Choroid plexus epithelial cell (primary cell): Measurements from ENCODE around the gene AADACL4.

Source experiments
- DNase-seq: peaks from one replicate; pipeline ENCODE4 v3.0.0-alpha.2; 2010; ENCODE audit warnings: low read depth
- H3K4me3 ChIP-seq: 2 replicates; pipeline ENCODE4 v1.5.1; 2011; ENCODE audit warnings: low read depth, mild to moderate bottlenecking, control low read depth, low read length, moderate library complexity
- TF ChIP-seq, protein P1 (sequence below): conservative IDR thresholded peaks from 2 replicates; pipeline ENCODE4 v1.5.1; 2011; ENCODE audit warnings: low read depth, mild to moderate bottlenecking, control low read depth, inconsistent platforms, low read length, moderate library complexity

Gene AADACL4

DNA sequence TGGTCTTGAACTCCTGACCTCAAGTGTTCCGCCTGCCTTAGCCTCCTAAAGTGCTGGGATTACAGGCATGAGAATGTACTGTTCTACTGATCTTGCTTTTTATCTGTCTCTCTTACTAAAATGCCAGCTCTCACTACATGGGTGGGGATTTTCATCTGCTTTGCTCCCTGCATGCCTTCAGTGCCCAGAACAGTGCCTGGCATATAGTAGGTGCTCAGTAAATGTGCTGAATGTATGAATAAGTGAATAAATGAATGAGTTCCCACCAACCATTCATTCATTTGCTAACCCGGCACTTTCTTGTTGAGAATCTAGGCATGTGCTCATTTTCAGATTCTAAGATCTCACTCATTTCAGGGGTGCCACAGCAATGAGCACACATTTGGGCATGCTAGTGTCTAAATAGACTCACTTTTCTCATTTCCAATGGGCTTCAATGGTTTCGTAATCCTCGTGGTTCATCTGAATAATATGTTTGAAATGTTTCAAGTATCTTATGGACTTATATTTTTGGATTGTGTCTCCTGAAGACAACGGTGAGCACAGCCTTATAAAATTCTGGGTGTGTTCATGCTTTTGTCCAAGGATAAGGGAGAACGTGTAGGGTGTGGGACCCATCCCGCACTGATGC lies 33.5 kb upstream of the AADACL4 start:
- TF ChIP-seq, protein P1, sequence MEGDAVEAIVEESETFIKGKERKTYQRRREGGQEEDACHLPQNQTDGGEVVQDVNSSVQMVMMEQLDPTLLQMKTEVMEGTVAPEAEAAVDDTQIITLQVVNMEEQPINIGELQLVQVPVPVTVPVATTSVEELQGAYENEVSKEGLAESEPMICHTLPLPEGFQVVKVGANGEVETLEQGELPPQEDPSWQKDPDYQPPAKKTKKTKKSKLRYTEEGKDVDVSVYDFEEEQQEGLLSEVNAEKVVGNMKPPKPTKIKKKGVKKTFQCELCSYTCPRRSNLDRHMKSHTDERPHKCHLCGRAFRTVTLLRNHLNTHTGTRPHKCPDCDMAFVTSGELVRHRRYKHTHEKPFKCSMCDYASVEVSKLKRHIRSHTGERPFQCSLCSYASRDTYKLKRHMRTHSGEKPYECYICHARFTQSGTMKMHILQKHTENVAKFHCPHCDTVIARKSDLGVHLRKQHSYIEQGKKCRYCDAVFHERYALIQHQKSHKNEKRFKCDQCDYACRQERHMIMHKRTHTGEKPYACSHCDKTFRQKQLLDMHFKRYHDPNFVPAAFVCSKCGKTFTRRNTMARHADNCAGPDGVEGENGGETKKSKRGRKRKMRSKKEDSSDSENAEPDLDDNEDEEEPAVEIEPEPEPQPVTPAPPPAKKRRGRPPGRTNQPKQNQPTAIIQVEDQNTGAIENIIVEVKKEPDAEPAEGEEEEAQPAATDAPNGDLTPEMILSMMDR = no peak
- no peak for DNase-seq
- no peak overlapping the region for H3K4me3 ChIP-seq

DNA sequence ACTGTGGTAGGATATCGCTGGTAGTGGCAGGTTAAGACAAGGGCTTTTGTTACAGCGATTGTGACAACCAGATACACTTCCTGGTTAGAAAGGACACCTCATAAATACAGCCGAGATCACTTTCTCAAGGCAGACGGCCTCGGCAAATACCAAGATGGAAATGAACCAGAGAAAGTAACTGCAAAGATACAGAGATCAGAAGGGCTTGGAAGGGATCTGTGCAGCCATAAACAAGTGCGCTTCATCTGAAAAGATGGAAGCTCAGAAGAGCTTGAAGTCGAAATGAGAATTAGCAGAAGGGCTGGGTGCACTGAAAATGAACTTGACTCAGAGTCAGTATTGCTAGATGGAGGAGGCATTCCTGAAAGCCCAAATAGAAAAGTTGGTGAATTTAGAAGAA lies 32.9 kb upstream of the AADACL4 start:
- DNase-seq = no peak
- H3K4me3 ChIP-seq = no peak overlapping the region
- TF ChIP-seq, protein P1 = no peak

DNA sequence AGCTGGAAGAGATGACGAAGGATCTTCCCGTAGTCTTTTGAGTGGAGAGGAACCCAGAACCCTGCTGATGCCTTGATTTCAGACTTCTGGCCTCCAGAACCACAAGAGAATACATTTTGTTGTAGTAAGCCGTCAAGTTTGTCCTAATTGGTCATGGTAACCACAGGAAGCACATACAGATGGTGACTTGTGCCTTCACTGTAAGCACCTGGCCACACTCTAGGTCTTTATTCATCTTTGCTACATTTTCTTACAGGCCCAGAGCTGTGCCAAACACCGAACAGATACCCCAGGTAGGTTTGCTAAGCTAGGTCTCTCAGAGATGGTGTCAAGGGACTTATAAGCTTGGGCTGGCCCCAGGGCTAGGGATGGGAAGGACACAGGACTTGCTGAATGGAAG lies 30.7 kb upstream of the AADACL4 start:
- TF ChIP-seq, protein P1 = no peak
- DNase-seq = no peak
- H3K4me3 ChIP-seq = peak overlapping the region; percentile 18

DNA sequence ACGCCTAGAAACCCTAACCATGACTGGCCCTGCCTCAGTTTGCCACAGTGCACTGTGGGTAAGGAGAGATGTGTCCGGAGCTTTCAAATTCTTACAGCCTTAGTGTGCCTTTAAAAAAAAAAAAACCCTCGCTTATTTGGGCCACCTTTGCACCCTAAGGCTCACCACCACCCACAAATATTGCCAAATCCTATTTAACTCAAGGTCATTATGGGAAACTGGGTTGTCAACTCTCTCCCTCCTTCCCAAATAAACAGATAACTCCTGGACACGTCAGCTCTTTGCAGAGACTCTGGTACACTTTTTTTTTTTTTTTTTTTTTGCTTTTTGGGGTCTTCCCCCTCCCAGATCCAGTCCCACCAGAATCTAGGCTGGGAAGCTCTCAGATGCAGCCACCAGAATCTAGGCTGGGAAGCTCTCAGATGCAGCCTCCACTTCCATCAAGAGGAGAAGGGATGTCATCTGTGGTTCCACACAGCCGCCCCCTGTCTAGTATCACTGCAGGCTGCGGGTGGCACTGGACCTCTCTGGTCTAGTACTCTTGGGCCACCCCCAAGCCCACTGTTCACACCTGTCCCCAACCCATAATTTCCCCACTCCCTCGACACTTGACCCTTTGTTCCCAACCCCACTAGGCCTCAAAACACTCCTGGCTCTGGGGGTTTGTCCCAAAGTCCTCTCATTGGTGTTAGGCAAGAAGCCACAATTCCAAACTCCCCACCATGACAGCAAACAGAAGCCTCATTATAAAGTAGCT lies 29.3 kb upstream of the AADACL4 start:
- peak; percentile 61 for DNase-seq
- peak overlapping the region; percentile 93 for H3K4me3 ChIP-seq
- TF ChIP-seq, protein P1 = no peak

DNA sequence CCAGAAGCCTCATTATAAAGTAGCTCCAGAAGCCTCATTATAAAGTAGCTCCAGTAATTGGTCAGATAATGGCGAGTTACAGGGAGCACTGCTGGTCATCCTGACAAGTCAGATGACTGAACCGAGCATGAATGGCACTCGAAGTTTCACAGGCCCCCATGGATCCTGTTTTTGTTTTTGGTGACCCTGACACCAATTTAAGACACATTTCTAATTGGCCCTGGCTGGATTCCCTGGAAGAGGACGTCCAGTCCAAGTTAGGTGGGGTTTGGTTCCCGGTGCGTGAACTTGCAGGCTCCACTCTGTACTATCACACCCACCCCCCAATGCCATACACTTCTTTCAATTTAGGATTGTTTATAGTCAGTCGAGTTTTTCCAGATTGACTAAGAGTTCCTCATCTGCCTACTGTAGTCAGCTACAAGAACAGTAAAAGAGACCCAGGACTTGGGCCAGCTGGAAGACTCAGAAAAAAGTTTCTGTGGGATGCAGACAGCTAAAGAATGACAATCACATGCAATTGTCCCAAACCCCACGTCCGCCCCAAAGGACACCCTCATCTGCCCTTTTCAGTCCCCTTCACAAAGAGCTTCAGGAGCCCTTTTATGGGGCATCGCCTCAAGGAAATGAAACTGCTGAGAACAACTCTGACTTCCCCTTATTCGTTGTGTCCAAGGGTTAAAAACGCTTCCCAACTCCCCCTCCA lies 28.6 kb upstream of the AADACL4 start:
- H3K4me3 ChIP-seq = peak overlapping the region; percentile 93
- DNase-seq = peak; percentile 54
- TF ChIP-seq, protein P1 = no peak

DNA sequence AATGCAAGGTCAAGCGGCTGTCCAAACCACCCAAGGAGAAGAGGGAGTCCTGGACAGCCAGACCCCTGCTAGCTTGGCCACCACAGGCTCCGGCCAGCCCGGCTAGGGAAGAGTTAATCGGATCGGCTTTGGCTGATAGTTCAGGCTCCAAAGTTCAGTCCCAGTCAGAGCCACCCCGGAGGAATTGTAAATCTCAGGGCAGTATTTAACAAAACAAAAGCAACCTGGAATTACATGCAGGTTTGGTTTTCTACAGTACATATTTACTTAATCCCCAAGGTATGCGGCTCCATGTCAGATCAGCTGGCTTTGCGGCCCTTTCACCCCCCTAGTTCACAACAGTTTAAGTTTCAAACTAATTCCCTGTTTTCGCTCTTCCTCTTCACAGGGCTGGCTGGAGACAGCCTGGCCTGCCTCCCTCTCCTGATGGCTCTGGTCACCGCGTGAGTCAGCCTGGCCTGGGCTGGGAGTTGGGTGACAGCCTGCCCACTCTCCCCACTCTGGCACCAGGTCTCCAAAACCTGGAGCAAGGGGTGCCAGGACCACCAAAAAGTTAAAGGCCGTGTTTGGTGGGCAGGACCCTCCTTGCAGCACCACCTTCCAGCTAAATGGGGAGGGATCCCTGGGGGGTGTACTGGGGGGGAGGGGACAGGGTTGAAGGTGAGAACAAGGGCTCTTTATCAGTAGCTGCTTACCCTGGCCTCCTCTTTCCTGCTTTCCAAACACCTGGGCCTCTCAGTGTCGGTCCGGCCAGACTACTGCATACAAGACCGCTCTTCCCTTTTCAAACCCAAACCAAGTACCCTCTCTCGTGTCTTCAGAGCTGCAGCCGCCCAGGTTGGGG lies 27.8 kb upstream of the AADACL4 start:
- peak overlapping the region; percentile 93 for H3K4me3 ChIP-seq
- peak; percentile 55 for DNase-seq
- TF ChIP-seq, protein P1 = no peak
